Neural cell (in vitro differentiated cells): ENCODE data around the gene ALOX5.

Experiments
- SMC3 ChIP-seq: fragments of 450-650 bp; conservative IDR thresholded peaks from 2 replicates; pipeline ENCODE4 v1.6.1; 2014; ENCODE audit warnings: antibody characterized with exemption, mild to moderate bottlenecking, moderate library complexity; ENCODE audit not compliant: poor library complexity
- TAF1 ChIP-seq: IDR thresholded peaks from 2 replicates; pipeline ENCODE4 v1.6.1; 2012; ENCODE audit warnings: low read depth
- TF ChIP-seq, protein P1 (sequence below): fragments of 450-650 bp; IDR thresholded peaks from 2 replicates; pipeline ENCODE4 v1.5.1; 2014; ENCODE audit warnings: antibody characterized with exemption, mild to moderate bottlenecking, moderate library complexity; ENCODE audit not compliant: poor library complexity, severe bottlenecking

DNA sequence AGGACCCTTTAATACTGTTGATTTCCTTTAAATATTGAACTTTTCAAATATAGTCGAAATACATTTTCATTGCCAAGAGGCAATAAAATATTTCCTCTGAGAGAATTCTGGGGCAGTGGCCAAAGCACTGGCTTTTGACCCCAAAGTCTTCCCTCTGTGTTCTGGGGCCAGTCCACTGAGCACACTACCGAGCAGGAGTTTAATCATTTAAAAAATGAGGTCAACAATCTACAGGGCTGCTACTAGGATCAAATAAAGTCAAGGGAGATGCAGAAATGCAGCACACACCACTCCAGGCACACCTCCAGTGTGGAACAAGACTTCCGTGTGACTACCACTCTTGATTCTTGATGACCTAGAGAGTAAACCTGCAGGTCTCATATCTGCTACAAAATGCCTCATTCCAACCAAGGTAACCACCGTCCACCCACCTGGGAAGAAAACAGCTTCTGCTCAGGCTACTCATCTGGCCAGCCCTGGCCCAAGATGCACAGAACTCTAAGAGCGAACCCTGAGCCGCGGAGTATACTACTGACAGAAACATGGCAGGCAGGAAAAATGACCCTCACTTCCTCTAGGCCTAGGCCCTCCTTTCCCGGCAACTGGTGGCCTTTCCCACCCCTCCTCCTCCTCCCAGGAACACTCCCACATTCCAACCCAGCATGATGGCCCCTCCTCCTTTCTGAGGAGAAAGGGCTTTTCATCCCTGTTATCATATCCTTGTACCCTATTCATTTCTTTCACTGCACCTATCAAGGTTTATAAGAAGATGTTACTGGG lies 97.7 kb downstream of the ALOX5 start:
- TF ChIP-seq, protein P1, sequence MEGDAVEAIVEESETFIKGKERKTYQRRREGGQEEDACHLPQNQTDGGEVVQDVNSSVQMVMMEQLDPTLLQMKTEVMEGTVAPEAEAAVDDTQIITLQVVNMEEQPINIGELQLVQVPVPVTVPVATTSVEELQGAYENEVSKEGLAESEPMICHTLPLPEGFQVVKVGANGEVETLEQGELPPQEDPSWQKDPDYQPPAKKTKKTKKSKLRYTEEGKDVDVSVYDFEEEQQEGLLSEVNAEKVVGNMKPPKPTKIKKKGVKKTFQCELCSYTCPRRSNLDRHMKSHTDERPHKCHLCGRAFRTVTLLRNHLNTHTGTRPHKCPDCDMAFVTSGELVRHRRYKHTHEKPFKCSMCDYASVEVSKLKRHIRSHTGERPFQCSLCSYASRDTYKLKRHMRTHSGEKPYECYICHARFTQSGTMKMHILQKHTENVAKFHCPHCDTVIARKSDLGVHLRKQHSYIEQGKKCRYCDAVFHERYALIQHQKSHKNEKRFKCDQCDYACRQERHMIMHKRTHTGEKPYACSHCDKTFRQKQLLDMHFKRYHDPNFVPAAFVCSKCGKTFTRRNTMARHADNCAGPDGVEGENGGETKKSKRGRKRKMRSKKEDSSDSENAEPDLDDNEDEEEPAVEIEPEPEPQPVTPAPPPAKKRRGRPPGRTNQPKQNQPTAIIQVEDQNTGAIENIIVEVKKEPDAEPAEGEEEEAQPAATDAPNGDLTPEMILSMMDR = no peak
- TF ChIP-seq SMC3 (no peak), TAF1 (no peak)
